ENCODE measurements around the gene MTREX.

Gene MTREX

GRCh38 chr5:55385846-55386245 lies 78.1 kb downstream of the MTREX start:
- no peak for DNase-seq

DNA sequence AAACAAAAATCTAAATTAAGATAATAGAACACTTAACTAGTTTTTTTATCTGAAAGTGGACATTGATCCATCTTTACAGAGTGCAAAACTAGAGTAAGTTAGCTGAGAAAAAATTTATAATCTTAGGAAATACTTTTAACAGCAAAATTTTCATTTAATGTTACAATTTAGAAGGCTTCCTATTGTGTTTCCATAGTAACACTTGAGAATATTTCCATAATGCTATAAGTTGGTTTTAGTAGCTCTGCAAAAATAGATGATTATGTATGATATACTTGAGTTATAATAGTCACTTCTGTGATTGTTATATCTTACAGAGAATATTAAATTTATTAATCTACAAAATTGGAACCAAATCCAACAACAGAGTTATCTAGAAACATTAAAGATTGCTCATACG lies 78.6 kb downstream of the MTREX start:
- no peak for DNase-seq

- no peak for DNase-seq
Observed at GRCh38 chr5:55387865-55388264, 80.1 kb downstream of the MTREX start.

GRCh38 chr5:55391707-55392106 lies 83.9 kb downstream of the MTREX start:
- DNase-seq: no peak

- DNase-seq: no peak
Observed at GRCh38 chr5:55392669-55393068, 84.9 kb downstream of the MTREX start.

DNA sequence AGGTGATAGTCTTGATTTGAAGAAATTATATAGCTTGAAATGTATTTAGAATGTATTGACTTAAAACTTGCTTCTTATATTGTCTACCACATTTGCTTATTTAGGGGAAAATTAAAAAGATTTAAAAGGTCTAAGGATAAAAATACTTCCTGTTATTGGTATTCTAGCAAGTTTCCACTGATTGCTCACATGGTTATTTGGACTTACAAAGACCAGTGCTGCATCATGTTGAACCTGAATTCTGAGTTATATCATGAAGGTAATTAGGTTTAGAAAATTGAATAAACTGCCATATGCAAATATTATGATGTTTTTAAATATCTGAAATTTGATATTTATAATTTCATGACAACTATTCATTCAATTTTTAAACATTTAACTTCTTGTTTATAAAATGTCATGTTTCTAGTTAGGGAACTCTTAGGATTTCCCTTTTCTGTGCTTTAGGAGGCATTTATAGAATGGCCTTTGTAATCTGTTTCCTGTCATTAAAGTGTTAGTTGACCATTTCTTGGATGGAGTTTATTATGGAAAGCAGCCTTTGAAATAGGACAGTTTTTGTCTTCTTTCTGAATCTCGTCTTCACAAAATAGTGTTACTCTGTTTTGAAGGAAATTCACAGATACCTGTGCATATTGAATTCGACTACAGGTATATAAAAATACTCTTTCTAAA lies 85.8 kb downstream of the MTREX start:
- DNase-seq: no peak

DNA sequence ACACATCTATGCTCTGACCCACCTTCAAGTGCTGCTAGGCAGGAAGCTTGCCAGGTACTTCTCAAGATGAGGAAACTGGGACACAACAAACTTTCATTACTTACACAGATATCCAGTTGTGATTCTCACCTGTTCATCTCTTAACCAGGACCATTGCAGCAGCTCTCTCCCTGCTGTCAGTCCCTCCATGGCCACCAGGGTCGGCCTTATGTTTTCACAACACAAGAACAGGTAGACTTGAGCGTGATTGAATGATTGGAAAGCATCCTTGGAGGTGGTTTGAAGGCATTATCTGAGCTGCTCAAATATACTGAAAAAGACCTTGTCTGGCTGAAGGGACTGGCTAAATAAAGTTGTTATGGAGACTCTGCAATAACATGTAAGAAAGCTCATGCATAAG lies 94.4 kb downstream of the MTREX start:
- no peak for DNase-seq

DNA sequence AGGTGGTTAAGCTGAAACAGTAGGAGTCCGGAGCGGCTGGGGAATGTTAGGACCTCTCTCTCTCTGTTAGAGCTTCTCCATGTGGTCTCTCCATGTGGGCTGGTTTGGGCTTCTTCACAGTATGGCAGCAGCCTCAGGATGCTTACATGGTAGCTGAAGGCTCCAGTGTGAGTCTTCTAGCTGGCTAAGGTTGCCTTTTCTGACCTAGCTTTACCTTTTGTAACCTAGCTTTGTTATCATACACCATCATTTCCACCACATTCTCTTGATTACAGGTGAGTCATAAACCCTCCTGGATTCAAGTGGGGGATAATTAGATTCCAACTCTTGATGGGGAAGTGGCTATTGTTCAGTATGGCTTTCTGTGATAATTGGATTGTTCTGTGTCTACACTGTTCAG lies 98.5 kb downstream of the MTREX start:
- no peak for DNase-seq

GRCh38 chr5:55407059-55407684 lies 99.4 kb downstream of the MTREX start:
- no peak for DNase-seq

DNA sequence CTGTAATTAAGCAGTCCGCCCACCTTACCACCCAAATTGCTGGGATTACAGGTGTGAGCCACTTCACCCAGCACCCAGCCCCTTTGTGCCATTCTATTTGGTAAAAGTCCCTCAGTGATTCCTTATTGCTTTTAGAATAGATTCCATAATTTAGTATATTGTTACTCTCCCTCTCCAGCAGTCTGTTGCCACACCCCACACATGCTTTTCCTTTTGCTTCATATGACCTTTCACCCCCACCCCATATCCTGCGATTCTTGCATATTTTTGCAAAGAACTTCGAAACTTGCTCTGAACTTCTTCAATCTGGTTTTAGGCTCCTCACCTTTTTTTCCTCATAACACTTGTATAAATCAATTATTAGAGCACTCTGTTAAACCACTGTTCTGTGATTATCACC lies 100.2 kb downstream of the MTREX start:
- DNase-seq: no peak

DNA sequence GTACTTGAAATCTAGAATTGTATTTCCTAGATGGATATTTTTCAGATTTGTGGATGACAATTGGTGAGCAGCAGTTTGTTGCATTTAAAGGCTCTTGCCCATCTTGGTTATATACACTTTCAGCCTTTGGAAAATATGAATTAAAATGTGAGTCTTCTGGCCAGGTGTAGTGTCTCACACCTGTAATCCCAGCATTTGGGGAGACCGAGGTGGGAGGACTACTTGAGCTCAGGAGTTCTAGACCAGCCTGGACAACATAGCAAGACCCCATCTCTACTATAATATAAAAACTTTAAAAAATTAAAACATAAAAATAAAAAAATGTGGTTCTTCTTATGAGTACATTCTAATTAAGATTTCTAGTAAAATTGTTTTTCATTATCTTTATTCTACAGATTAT lies 102.0 kb downstream of the MTREX start:
- DNase-seq: no peak

GRCh38 chr5:55410845-55411244 lies 103.1 kb downstream of the MTREX start:
- DNase-seq: no peak

DNA sequence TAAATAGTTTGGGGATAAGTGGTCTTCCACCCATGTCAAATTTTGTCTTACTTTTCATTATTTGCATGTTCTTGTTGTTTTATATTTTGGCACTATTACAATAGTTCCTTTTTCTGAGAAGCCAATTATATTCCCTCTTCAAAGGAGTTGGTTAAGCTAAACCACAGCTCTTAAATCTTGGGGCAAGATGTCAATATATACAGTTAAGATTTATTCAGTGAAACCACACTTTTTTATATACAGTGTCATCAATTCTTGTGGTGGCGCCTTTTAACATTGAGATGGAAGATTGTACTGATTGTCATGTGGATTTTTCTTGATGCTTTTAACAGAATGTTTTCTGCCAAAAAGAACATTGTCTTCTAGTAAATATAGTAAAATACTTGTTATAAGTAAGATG lies 104.1 kb downstream of the MTREX start:
- DNase-seq: no peak

DNA sequence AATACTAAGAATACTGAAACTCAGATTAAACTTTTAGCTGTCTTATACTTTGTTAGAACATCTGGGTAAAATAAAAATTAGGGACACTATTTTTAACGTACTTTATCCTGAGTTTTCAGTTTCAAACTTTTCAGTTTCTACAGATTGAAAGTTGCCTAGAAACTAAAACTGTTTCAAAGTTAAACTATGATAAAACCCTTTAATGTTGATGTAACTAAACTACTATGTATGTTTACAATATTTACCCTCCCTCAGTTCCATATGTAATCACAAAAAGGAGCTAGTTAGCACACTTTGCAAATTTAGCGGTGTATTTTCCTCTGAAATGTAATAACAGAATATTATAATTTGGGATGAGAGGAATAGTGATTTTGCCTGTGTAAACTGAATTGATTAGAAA lies 105.9 kb downstream of the MTREX start:
- DNase-seq: no peak

- DNase-seq: no peak
Observed at GRCh38 chr5:55415071-55415470, 107.3 kb downstream of the MTREX start.

- DNase-seq: no peak
Observed at GRCh38 chr5:55416306-55416705, 108.5 kb downstream of the MTREX start.

DNA sequence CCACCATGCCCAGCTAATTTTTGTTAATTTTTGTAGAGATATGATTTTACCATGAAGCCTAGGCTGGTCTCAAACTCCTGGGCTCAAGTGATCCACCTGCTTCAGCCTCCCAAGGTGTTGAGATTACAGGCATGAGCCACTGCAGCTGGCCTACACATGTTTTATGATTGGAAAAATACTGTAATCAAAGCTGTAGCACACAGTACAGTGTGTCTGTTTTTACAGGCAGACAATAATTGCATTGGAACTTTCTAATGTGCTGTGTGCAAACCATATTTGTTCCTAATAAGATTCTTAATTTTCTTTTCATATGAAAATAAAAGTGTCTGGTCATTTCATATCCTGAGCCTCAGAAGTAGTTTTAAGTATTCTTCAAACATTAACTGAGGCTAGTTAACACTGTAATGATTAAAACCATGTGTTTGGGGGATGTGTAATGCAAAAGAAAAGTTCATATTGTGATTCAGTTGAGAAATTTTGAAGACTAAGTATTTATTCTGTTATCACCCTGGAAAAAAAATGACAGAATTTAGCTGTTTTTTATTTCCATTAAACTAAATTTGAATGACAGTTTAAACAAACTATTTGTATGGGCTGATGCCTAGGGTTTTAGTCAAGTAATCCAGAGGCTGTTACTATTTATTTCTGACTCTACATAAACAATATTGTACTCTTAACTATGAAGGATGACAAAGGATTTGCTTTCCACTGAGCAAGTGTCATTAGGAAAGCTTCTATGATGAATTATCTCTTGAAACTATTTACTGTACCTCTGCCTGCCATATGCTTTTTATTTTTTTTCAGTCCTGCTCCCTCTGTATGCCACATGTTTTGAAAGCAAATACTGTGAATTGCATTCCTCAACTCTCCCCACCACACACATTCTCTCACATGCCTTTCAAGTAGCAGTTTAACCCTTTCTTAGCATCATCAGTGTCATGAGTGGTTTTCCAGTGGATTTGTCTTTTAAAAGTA lies 111.5 kb downstream of the MTREX start:
- DNase-seq: no peak

GRCh38 chr5:55421074-55421529 lies 113.3 kb downstream of the MTREX start:
- no peak for DNase-seq

DNA sequence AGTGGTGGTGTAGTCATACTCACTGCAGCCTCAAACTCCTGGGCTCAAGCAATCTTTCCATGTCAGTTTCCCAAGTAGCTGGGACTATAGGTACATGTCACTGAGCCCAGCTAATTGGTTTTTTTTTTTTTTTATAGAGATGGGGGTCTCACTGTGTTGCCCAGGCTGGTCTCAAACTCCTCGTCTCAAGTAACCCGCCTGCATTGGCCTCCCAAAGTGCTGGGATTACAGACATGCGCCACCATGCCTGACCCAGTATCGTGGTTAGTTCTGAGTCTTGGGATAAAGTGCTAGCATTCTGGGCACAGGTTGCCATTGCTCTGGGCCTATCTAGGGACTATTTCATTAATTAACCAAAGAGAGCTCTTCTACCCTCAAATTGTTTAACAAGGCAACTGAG lies 118.7 kb downstream of the MTREX start:
- no peak for DNase-seq

- no peak for DNase-seq
Observed at GRCh38 chr5:55427157-55427556, 119.4 kb downstream of the MTREX start.

- DNase-seq: no peak
Observed at GRCh38 chr5:55429221-55429612, 121.4 kb downstream of the MTREX start.

DNA sequence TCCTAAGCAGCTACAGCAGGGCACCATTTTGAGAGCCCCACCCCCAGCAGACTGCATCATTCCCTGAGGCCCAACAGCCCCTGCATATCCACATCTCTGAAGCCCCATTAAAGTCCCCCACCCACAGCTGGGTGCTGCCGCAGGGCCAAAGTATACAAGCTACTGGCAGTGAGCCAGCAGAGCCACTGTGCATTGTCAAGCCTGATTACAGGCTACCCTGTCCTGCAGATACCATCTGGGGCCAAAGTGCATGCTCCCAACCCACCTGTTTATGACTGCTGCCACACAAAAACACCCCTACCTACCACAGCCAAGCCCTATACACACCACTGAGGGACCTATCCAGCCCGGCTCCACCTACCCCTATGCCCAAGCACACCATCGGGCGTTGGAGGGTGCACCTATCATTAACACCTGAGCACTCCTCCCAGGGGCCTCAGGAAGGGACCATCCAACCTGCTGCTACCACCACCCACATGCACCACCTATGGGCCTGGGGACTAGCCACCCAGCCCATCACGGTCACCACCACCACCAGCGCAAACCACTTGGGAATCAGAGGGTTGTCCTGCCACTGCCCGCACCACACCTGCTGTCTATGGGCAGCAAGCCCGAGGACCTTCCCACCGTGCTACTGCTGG lies 121.9 kb downstream of the MTREX start:
- DNase-seq: no peak

DNA sequence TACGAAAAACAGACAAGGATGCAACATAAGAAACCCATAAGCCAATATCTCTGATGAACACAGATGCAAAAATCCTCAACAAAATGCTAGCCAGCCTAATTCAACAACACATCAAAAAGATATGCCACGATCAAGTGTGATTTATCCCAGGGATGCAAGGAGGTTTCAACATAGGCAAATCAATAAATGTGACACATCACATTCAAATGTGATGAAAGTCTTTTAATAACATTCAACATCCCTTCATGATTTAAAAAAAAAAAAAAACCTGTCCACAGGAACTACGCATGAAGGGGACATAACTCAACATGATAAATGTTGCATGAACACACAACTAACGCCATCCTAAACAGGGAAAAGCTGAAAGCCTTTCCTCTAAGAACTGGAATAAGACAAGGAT lies 124.8 kb downstream of the MTREX start:
- no peak for DNase-seq

Measured in NCI-H1048 (cell line).